Lung (tissue), 12 donors: ENCODE measurements around the gene NGFR. TPM values are rescaled to one million over a fixed set of nuclear protein-coding genes. Genes with fewer than 3 reads are reported as not detected.

Experiments used
- ATAC-seq: fragments of 200-7000 bp; cut with Tn5 transposase; one replicate; pipeline ENCODE4 v1.9.1; 2020; ENCODE audit warnings: moderate number of reproducible peaks; ENCODE audit not compliant: insufficient read depth, low FRiP score
- DNase-seq, 3 donors: peaks; one replicate each; pipeline ENCODE4 v3.0.0-alpha.2; 2013 to 2017
- H3K27ac ChIP-seq, 2 donors: one replicate each; pipeline ENCODE4 v1.5.1; 2013; ENCODE audit warnings: mild to moderate bottlenecking in 2 of 2, moderate library complexity in 2 of 2, control low read depth in 1 of 2, inconsistent platforms in 1 of 2, low read depth in 1 of 2, low read length in 1 of 2
- H3K27me3 ChIP-seq, 3 donors: one replicate each; pipeline ENCODE4 v1.5.1; 2013; ENCODE audit warnings: low read length in 2 of 3; ENCODE audit not compliant: control insufficient read depth in 3 of 3, insufficient read depth in 3 of 3
- H3K36me3 ChIP-seq, 4 donors: one replicate each; pipeline ENCODE4 v1.5.1; 2013; ENCODE audit warnings: low read length in 4 of 4, mild to moderate bottlenecking in 1 of 4, moderate library complexity in 1 of 4; ENCODE audit not compliant: control insufficient read depth in 4 of 4, insufficient read depth in 4 of 4
- H3K4me1 ChIP-seq, 5 donors: one replicate each; pipeline ENCODE4 v1.5.1; 2013; ENCODE audit warnings: low read length in 5 of 5, mild to moderate bottlenecking in 2 of 5, moderate library complexity in 1 of 5; ENCODE audit not compliant: control insufficient read depth in 5 of 5, insufficient read depth in 5 of 5
- H3K4me3 ChIP-seq: one replicate; pipeline ENCODE4 v1.5.1; 2013; ENCODE audit warnings: mild to moderate bottlenecking, control low read depth, moderate library complexity
- H3K9ac ChIP-seq, 2 donors: one replicate each; pipeline ENCODE4 v1.5.1; 2013; ENCODE audit warnings: low read length in 2 of 2, control low read depth in 1 of 2; ENCODE audit not compliant: insufficient read depth in 1 of 2
- H3K9me3 ChIP-seq, 4 donors: one replicate each; pipeline ENCODE4 v1.5.1; 2013; ENCODE audit warnings: low read length in 3 of 4, mild to moderate bottlenecking in 1 of 4, moderate library complexity in 1 of 4; ENCODE audit not compliant: control insufficient read depth in 4 of 4, insufficient read depth in 3 of 4
- CTCF ChIP-seq: IDR thresholded peaks from 2 replicates; pipeline ENCODE4 v1.5.1; 2012; ENCODE audit warnings: mild to moderate bottlenecking; ENCODE audit errors: control extremely low read depth, extremely low read depth
- WGBS, 2 donors: extraction: QIAGEN DNeasy Blood & Tissue Kit; methylation state at CpG; one replicate each; pipeline ENCODE4 v1.1.7; 2013; 5-methylcytosine and 5-hydroxymethylcytosine counted together
- polyA plus RNA-seq, 2 donors: library from polyadenylated mRNA; stranded (reverse); fragments of 200-250 nt; gene quantifications; one replicate each; pipeline ENCODE4 v1.2.1, GENCODE V29; 2013
- total RNA-seq, 2 donors: library from RNA; depleted of rRNA in 1 of 2; stranded (reverse); fragments of >200 nt in 1 of 2; gene quantifications; one replicate each; pipeline ENCODE4 v1.2.1, GENCODE V29; 2014 to 2021
- donor health status: control.
- donor health status: control.
- donor health status: Bipolar disorder and iron deficiency.
- donor health status: healthy.
- donor health status: DM: yes; HTN: yes; CAD: no.

Gene NGFR
- total and polyA plus RNA-seq, 4 donors: 1.3 to 4.9 (median 3.2) TPM

- WGBS, 2 donors: 82 to 94% methylated on average over 15 of the region's 15 CpGs
- ATAC-seq: no peak
- Histone ChIP-seq H3K4me1 (peaks cover 0 to 10% (median 5%) of the 10 kb centered on the region in 5 donors), H3K27me3 (no peaks in the 10 kb centered on the region), H3K27ac (no peak overlapping the region), H3K4me3 (no peak overlapping the region), H3K9ac (no peak overlapping the region), H3K9me3 (no peaks in the 10 kb centered on the region), H3K36me3 (no peaks in the 10 kb centered on the region)
- no peak for TF ChIP-seq CTCF
- DNase-seq: no peak
Measured at GRCh38 chr17:49545806-49546545, 50.9 kb downstream of the NGFR start.

- no peak overlapping the region for H3K4me3 ChIP-seq
- H3K4me1 ChIP-seq: peaks cover 0 to 10% (median 5%) of the 10 kb centered on the region in 5 donors
- H3K9me3 ChIP-seq: no peaks in the 10 kb centered on the region
- no peak overlapping the region for H3K9ac ChIP-seq
- no peaks in the 10 kb centered on the region for H3K27me3 ChIP-seq
- no peak for TF ChIP-seq CTCF
- DNase-seq (no peak), ATAC-seq (no peak)
- H3K27ac ChIP-seq: no peak overlapping the region
- H3K36me3 ChIP-seq: no peaks in the 10 kb centered on the region
- WGBS, 2 donors: 86 to 90% methylated on average over 18 of the region's 18 CpGs
Measured at GRCh38 chr17:49546546-49547535, 51.7 kb downstream of the NGFR start.

DNA sequence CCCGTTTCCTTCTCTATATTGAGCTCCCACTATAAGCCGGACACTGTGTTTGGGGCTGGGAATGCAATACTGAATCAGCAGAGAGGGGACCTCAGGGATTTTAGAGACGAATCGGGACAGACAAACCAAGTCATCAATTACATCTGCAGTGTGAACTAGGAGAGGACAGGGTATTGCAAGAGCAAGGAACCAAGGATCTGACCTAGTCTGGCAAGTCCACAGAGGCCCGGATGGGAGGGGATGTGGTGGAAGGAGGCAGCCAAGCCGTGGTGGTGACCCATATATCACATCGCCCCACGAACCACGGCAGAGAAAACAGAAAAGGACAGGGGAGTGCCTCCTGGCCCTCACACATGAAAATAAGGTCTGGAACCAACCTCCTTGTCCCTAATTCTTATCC, 52.5 kb downstream of the NGFR start:
- ATAC-seq (no peak), DNase-seq (no peak)
- WGBS, 2 donors: 62 to 74% methylated on average over 9 of the region's 9 CpGs
- Histone ChIP-seq H3K9me3 (no peaks in the 10 kb centered on the region), H3K4me3 (no peak overlapping the region), H3K36me3 (no peaks in the 10 kb centered on the region), H3K27ac (no peak overlapping the region), H3K27me3 (no peaks in the 10 kb centered on the region), H3K4me1 (peaks cover 0 to 16% (median 5%) of the 10 kb centered on the region in 5 donors), H3K9ac (no peak overlapping the region)
- no peak for TF ChIP-seq CTCF
